GM19035 (cell line): ENCODE measurements around the gene CAV1.
A peak's percentile ranks its signal among the peaks of the same experiment; 100 is the strongest.
"Not testable (repeated sequence)": the region's sequence is repeated elsewhere in the genome, so short reads cannot be mapped to it uniquely, and the experiment has no call there.

ENCODE experiments used
- ATAC-seq: cut with Tn5 transposase; IDR thresholded peaks from one replicate; pipeline ENCODE4 v1.9.1; 2021; ENCODE audit not compliant: unreplicated experiment

Gene CAV1, protein sequence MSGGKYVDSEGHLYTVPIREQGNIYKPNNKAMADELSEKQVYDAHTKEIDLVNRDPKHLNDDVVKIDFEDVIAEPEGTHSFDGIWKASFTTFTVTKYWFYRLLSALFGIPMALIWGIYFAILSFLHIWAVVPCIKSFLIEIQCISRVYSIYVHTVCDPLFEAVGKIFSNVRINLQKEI

DNA sequence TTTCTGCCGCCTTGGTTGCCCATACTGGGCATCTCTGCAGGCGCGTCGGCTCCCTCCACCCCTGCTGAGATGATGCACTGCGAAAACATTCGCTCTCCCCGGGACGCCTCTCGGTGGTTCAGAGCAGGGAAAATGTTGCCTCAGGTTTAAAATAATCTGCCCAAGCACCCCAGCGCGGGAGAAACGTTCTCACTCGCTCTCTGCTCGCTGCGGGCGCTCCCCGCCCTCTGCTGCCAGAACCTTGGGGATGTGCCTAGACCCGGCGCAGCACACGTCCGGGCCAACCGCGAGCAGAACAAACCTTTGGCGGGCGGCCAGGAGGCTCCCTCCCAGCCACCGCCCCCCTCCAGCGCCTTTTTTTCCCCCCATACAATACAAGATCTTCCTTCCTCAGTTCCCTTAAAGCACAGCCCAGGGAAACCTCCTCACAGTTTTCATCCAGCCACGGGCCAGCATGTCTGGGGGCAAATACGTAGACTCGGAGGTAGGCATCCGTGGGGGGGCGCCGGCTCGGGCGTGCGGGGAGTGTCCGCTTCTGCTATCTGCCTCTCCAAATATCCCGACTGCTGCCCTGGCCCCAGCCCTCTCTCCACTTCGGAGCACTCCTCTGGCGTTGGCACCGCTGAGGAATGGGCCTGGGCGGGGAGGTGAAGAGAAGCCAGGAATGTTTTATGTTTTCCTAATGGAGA, at the start of gene CAV1:
CAV1 (plus strand) TSS at position 428 of the 689 bp plus-strand sequence; CDS start at position 455, 27 bp downstream.
- ATAC-seq = peak; percentile 35

DNA sequence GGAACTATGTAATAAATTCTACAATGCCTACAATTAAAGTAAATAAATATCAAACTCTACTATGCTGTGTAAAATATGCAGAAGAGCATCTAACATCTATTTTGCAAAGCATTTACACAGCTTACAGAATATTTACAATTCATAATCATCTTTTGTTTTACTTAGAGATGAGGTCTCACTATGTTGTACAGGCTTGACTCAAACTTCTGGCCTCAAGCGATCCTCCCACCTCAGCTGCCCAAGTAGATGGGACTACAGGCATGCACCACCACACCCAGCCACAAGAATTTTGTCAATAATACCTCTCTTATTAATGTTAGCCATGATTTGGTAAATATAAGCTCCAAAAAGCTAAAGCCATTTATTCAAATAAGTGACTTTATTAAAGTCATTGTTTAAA, 47.2 kb upstream of the CAV1 start:
- no peak for ATAC-seq

DNA sequence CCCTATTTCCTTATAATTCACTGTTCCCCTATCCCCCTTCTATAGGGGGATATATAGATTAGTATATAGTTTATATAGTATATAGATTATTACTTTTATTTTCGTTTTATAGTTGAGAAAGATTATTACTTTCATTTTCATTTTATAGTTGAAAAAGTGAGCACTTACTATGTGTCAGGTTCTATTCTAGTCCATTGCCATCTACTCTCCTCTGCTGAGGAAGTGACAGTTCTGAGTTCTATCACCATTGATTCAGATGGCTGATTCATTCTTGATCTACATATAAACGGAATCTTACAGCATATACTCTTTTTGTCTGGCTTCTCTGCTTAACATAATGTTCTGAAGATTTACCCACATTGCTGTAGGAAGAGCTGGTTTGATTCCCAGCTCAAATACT, 46.0 kb upstream of the CAV1 start:
- ATAC-seq = no peak

DNA sequence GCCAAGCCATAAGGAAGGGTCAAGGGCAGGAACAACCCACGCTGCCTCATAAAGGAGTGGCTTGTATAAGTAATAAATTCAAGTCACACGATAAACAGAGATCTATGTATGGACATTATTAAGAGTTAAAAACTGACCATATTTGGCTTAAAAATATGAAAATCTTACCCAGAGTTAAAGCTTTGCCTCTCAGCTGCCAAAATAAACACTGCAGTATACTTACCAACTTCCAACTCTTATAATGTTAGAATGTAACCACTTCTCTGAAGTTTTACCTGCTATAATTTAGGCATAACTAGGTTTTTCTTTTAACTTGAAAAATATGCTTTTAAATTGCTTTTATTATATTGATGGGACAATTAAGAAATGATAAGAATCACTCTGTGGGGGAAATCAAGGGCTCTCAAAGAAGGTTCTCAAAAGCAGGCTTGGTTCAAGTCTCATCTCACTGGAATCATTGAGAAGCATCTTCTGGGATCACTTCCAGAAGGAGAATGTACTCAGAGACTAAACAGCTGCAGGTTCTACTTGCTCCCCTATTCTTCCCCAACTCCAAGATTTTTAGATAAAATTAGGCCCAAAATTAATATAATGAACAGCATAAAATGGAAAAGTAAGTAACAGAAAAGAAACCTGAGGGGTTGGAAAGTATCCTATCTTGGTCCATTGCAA, 41.4 kb upstream of the CAV1 start:
- ATAC-seq = no peak

DNA sequence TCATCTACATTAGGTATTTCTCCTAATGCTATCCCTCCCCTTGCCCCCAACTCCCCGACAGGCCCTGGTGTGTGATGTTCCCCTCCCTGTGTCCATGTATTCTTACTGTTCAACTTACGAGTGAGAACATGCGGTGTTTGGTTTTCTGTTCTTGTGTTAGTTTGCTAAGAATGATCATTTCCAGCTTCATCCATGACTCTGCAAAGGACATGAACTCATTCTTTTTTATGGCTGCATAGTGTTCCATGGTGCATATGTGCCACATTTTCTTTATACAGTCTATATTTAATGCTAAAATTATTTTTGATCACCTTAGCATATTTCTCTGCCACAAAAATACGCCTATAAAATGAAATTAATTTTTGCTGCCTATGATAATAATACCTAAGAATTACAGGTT, 40.4 kb upstream of the CAV1 start:
- not testable (repeated sequence) for ATAC-seq

DNA sequence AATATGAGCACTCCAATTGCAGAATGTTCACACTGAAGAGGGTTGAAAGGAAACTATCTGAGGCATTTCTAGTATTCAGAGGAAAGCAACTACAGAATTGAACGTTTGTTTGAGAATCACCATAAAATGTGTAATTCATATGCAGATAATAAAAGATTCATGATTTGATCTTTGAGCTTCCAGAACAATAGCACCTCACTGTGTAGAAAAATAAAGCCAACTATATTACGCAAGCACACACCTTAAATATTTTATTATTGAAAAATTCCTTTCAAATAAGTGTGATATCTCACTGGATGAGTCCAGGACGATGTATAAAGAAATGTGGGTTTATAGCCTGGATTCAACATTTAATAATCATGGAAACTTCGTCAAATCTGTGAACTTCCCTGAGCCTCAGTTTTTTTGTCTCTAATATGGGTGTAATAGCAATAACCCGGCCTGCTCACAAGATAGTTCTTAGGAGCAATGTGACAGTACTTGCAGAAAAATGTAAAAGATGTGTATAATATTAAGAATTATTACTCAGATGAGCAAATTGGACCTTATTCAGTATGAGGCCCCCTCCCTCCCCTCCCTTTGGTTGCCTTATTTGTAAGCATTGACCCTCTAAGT, 36.8 kb upstream of the CAV1 start:
- ATAC-seq = no peak

DNA sequence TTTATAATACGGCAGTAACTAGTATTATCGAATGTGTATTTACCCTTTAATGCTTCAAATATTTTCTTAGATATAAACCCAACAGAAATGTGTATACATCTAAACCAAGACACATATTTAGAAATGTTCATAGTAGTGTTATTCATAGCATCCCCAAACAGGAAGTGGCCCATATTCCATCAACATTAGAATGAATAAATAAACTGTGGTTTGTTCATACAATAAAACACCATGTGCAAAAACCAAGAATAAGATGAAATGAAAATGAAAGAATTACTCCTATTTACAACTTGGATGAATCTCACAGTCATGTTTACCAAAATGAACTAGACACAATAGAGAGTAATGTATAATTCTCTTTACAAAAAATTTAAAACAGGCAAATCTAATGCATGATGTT, 34.5 kb upstream of the CAV1 start:
- ATAC-seq = no peak

DNA sequence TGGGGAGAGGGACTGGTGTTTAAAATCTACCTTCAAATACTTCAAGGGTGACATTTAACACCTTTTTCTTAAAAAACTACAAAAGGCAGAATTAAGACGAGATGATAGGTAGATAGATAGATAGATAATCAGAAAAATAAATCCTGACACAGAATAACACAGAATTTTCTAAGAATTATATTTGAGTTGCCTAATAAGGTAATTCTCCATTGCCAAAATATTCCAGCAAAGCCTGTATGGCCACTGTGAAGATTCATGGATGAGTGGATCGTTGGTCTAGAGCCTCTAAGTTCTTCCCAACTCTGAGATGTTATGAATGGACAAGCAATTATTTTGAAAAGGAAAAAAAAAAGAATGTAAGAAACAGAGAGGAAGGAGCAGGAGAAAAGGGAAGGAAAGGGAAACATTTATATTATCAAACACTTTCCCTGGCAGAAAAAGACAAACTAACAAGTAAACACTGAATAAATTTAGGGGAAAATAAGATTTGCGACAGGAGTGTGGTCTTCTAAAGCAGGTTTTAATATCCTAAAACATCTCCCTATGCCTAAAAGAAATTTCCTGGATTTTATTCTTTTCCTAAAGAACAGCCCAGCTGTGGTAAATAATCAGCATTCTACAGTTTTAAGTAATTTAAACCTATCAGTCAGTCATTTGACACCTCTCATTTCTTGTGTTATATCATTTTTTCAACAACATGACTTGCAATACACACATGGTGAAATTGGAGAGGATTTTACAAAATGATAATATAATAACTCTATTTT, 32.8 kb upstream of the CAV1 start:
- no peak for ATAC-seq

DNA sequence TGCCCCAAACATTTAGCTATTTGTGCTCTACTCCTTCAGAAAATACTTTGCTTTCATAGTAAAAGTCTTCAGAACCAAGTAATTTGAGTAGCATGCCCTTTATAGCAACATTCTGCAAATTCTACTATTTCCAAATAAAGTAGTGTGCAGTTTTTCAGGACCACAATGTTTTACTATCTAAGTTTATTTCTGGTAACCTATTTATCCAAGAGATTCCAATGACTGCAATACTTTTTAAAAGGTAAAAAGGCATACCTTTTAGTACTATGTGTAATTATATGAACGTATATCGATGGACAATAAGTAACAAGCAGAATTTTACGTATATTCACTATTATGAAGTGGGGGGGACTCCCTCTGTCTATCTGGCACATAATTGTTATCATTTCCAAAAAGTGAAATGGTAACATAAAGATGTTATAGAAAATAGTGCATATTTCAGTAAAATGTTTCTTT, 32.2 kb upstream of the CAV1 start:
- no peak for ATAC-seq

DNA sequence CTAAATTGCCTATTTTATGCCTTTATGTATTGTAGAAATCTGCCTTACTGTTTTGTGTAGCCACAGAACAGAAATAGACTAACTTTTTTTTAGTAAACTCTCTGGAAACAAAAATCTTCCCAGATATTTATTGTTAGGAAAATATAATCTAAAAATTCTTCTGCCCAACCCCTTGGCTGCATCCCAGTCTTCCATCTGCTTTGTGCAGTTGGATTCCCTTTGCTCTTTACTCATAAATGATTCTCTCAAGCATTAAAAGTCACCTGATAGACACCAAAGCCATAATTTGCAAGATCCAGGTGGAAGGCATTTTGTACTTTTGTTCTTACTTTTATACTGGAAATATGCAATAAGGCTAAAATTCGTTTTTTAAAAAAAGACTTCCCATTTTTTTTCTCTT, 31.4 kb upstream of the CAV1 start:
- ATAC-seq = no peak

DNA sequence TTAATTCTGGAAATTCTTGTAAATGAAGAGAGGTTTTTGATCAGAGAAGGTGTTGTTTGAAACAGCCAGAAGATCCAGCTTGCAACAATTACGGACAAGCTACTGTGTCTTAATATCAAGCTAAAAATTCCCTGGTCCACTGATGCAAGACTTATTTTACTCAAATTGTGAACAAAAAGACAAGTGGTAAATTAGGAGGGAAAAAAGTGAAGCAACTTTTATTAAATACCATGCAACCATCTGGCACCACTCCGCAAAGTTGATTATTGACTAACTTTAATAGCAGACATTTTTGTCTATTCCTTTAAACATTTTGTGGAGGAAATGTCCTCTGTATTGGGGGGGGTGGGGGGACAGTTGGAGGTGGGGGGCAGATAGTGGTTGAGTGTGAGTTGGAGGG, 30.4 kb upstream of the CAV1 start:
- ATAC-seq = no peak

DNA sequence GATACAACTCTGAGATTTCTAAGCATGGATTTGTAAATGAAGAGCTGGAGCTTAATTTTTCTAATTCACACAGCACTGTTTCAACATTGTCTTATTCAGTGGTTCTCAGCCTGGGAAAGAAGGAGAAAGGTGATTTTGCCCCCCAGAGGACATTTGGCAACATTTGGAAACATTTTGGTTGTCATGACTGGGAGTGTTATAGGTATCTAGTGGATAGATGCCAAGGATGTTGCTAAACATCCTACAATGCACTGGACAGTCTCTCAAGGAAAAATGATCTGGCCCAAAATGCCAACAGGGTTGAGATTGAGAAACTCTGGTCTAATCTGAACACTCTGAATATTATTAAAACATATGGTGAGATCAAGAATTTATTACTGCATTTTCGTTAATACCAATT, 29.1 kb upstream of the CAV1 start:
- no peak for ATAC-seq

DNA sequence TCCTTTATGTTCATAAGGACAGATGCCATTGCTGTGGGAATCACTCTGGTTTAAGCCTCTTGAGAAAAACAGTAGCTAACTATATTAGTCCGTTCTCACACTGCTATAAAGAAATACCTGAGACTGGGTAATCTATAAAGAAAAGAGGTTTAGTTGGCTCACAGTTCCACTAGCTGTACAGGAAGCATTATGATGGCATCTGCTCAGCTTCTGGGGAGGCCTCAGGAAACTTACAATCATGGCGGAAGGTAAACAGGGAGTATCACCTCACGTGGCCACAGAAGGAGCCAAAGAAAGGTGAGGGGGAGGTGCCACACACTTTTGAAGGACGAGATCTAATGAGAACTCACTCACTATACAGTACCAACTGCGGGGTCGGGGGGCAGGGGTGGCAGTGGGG, 28.2 kb upstream of the CAV1 start:
- no peak for ATAC-seq

DNA sequence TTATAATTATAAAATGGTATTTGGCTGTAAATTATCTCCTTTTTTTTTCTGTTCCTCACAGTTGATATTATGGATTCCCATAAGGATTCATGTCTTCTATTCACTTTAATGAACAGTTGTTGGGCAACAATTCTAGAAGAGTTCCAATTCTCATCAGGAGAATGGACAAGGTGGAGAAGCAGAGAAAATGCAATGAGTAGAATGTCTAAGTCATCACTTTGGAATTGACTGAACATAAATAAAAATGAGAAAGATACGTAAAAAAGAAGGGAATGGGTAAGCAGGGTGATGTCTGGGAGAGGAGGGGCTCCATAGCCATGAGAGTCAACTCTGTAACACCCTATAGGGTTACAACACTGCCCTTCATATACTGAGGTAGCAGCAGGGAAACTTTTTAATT, 27.1 kb upstream of the CAV1 start:
- no peak for ATAC-seq

DNA sequence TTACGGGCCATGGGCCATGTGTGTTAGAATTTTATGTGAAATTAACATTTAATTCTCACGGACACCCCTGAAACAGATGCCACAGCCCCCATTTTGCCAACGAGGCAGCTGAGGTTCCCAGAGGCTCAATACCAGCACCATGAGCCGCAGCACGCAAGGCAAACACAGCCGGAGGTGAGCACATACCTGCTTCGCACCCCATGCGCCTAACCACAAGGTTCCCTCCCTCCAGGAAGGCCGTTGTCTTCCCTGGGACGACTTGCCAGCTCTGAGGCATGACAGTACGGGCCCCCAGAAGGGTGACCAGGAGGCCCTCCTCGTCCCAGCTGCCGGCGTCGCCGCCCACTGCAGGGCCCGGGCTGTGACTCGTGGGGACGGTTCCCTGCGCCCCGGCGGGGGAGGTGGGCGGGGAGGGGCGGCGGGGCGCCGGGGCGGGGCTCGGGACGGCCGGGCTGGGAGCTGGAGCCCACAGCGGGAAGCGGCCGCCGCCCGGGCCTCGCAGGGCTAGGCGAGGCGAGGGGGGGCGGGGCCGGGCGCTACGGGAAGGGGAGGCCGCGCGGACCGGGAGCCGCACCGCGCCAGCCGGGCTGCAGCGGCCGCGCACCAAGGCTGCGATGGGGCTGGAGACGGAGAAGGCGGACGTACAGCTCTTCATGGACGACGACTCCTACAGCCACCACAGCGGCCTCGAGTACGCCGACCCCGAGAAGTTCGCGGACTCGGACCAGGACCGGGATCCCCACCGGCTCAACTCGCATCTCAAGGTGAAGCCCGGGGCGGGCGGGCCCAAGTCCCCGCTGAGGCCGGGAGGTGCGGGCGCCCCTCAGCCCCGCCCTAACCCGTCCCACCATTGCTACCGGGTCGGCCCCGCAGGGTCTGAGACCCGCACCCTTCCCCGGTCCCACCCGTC, 25.4 kb upstream of the CAV1 start, which contains the start of gene CAV2:
CAV2 (plus strand) TSS at position 571 of the 910 bp plus-strand sequence; CDS start at position 615, 44 bp downstream.
- peak; percentile 62 for ATAC-seq

DNA sequence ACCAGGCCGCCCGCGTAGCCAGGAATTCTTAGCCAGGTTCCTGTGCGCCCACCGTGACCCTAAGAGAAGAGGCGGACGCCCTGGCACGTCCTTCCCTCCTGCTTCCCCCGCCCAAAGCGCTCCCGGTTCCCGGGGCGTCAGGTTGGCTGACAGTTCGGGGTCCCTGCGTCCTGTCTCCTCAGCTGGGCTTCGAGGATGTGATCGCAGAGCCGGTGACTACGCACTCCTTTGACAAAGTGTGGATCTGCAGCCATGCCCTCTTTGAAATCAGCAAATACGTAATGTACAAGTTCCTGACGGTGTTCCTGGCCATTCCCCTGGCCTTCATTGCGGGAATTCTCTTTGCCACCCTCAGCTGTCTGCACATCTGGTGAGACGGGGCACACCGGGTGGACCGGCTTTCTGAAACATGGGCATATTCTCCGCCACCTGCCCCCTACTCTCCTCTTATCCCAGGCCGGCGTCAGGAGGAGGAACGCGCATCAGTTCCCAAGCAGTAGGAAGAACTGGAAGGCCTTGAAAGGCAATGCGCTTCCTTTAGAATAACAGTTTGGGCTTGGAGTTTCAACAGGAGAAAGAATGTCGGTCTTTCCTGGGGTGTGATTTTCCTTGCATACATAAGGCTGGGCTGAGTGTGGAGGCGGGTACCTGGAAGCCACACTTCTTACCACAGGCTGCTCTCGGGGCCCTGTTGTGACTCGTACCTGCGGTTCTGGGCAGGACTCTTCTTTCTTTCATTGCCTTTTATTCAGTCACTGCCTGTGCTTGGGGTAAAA, 24.6 kb upstream of the CAV1 start:
- peak; percentile 65 for ATAC-seq

DNA sequence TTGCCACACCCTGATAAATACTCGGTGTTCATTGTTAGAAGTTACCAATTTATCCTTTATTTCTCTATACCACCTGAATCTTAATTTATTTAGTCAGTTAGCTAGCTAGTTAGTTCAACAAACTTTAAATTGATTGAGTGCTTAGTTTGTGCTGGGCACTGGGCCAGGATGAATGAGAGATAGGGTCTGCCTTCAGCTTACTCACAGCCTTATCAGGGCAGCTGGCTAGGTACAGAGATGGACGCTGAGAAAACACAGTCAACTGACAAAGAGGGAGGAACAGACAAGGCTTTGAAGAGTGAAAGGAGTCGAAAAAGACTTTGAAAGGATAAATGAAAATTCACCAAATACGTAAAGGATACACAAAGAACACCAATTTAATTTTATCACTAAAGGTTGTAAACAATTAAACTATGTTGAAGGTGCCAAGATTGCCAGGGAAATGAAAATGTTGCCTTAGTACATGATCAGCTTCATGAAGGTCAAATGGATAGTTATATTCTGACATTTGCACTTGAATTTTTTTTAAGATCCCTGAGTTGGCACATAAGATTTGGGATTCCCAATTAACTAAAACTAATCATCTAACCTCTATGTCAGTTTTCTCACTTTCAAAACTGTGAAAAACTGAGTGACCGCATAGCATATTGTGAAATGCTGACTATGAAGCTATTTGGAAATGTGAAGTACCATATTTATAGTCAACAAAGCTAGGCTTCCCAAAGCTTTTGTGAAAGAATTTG, 23.2 kb upstream of the CAV1 start:
- no peak for ATAC-seq
